ENCODE data around the gene KRTAP9-8.
"Not testable (repeated sequence)": the region's sequence is repeated elsewhere in the genome, so short reads cannot be mapped to it uniquely, and the experiment has no call there.

The KRTAP9-8 gene

GRCh38 chr17:41237949-41238437 is at the start of gene KRTAP9-8:
TSS of gene KRTAP9-8 (plus strand) at chr17:41237999. CDS start at chr17:41238052, 53 bp downstream.
- DNase-seq (ENCODE audit: low read depth, low spot score): not testable (repeated sequence)

- DNase-seq (ENCODE audit: low read depth, low spot score): not testable (repeated sequence)
These were observed 47.9 kb upstream of the KRTAP9-8 start, which contains the start of gene KRTAP9-1 for GRCh38 chr17:41189837-41190318. TSS of gene KRTAP9-1 (plus strand) at chr17:41189887. CDS start at chr17:41189887, 0 bp downstream.

- DNase-seq (ENCODE audit: low read depth, low spot score): no peak
These were observed 47.5 kb upstream of the KRTAP9-8 start for GRCh38 chr17:41190328-41190727.

- DNase-seq (ENCODE audit: low read depth, low spot score): no peak
These were observed 41.7 kb upstream of the KRTAP9-8 start for GRCh38 chr17:41196068-41196467.

- DNase-seq (ENCODE audit: low read depth, low spot score): no peak
These were observed 38.2 kb upstream of the KRTAP9-8 start for GRCh38 chr17:41199421-41200078.

- DNase-seq (ENCODE audit: low read depth, low spot score): no peak
These were observed 25.8 kb upstream of the KRTAP9-8 start for GRCh38 chr17:41211845-41212466.

- DNase-seq (ENCODE audit: low read depth, low spot score): no peak
These were observed 25.2 kb upstream of the KRTAP9-8 start for GRCh38 chr17:41212524-41213169.

GRCh38 chr17:41215681-41216080 is 22.1 kb upstream of the KRTAP9-8 start:
- no peak for DNase-seq (ENCODE audit: low read depth, low spot score)

GRCh38 chr17:41223821-41224220 is 14.0 kb upstream of the KRTAP9-8 start:
- DNase-seq (ENCODE audit: low read depth, low spot score): no peak

- no peak for DNase-seq (ENCODE audit: low read depth, low spot score)
These were observed 11.7 kb upstream of the KRTAP9-8 start for GRCh38 chr17:41226051-41226450.

GRCh38 chr17:41226598-41227095 is 11.2 kb upstream of the KRTAP9-8 start, which contains the start of gene KRTAP9-2:
TSS of gene KRTAP9-2 (plus strand) at chr17:41226648. CDS start at chr17:41226655, 7 bp downstream.
- not testable (repeated sequence) for DNase-seq (ENCODE audit: low read depth, low spot score)

- DNase-seq (ENCODE audit: low read depth, low spot score): no peak
These were observed 7.7 kb upstream of the KRTAP9-8 start for GRCh38 chr17:41230094-41230493.

GRCh38 chr17:41231731-41232130 is 6.1 kb upstream of the KRTAP9-8 start:
- DNase-seq (ENCODE audit: low read depth, low spot score): no peak

- not testable (repeated sequence) for DNase-seq (ENCODE audit: low read depth, low spot score)
These were observed 5.2 kb upstream of the KRTAP9-8 start, which contains the start of gene KRTAP9-3 for GRCh38 chr17:41232399-41233105. TSS of gene KRTAP9-3 (plus strand) at chr17:41232449. CDS start at chr17:41232502, 53 bp downstream.

GRCh38 chr17:41237116-41237515 is 683 bp upstream of the KRTAP9-8 start:
- not testable (repeated sequence) for DNase-seq (ENCODE audit: low read depth, low spot score)

GRCh38 chr17:41246995-41247787 is 9.4 kb downstream of the KRTAP9-8 start:
- not testable (repeated sequence) for DNase-seq (ENCODE audit: low read depth, low spot score)

GRCh38 chr17:41249637-41250240 is 11.9 kb downstream of the KRTAP9-8 start, which contains the start of gene KRTAP9-4:
TSS of gene KRTAP9-4 (plus strand) at chr17:41249687. CDS start at chr17:41249721, 34 bp downstream.
- DNase-seq (ENCODE audit: low read depth, low spot score): not testable (repeated sequence)

GRCh38 chr17:41251261-41251660 is 13.5 kb downstream of the KRTAP9-8 start:
- no peak for DNase-seq (ENCODE audit: low read depth, low spot score)

- no peak for DNase-seq (ENCODE audit: low read depth, low spot score)
These were observed 17.1 kb downstream of the KRTAP9-8 start for GRCh38 chr17:41254861-41255260.

All from ELF-1 (cell line).